Ascending aorta (tissue), 2 donors: ENCODE measurements around the gene CYP2C8. TPM values are rescaled to one million over a fixed set of nuclear protein-coding genes. Genes with fewer than 3 reads are reported as not detected.

ENCODE experiments used
- DNase-seq, 2 donors: peaks; one replicate each; pipeline ENCODE4 v3.0.0-alpha.2; 2019; ENCODE audit warnings: low spot score in 2 of 2
- H3K27ac ChIP-seq, 2 donors: fragments of 200-600 bp; sonication (generic); one replicate each; pipeline ENCODE4 v1.5.1; 2016 to 2017; ENCODE audit warnings: mild to moderate bottlenecking in 1 of 2
- H3K27me3 ChIP-seq: fragments of 200-600 bp; sonication (generic); one replicate; pipeline ENCODE4 v1.5.1; 2017
- H3K36me3 ChIP-seq, 2 donors: fragments of 200-600 bp; sonication (generic); one replicate each; pipeline ENCODE4 v1.5.1; 2016
- H3K4me1 ChIP-seq, 2 donors: fragments of 200-600 bp; sonication (generic); one replicate each; pipeline ENCODE4 v1.5.1; 2016 to 2017; ENCODE audit warnings: mild to moderate bottlenecking in 1 of 2
- H3K4me3 ChIP-seq, 2 donors: fragments of 200-600 bp; sonication (generic); one replicate each; pipeline ENCODE4 v1.5.1; 2016 to 2017; ENCODE audit warnings: mild to moderate bottlenecking in 1 of 2
- H3K9me3 ChIP-seq, 2 donors: fragments of 200-600 bp; sonication (generic); one replicate each; pipeline ENCODE4 v1.5.1; 2016
- intact Hi-C: fragments of 100-400 bp; cut with DNase I; formaldehyde crosslinking; loops from one replicate; pipeline ENCODE4 v1.15.1; 2023
- total RNA-seq: library from RNA; depleted of rRNA; stranded (reverse); fragments of >200 nt; gene quantifications from one replicate; pipeline ENCODE4 v1.1.0, GENCODE V29; 2016
- TF ChIP-seq, protein P1 (sequence below), 3 experiments: fragments of 200-600 bp in 2 of 3; fragments of 450-650 bp in 1 of 3; sonication (generic) in 2 of 3; IDR thresholded peaks; one replicate each; pipeline ENCODE4 v1.5.1; 2016 to 2019; ENCODE audit warnings: antibody characterized with exemption in 3 of 3, mild to moderate bottlenecking in 1 of 3, moderate library complexity in 1 of 3

Gene CYP2C8
- total RNA-seq, 1 donor from 2014 or later, result not detected

DNA sequence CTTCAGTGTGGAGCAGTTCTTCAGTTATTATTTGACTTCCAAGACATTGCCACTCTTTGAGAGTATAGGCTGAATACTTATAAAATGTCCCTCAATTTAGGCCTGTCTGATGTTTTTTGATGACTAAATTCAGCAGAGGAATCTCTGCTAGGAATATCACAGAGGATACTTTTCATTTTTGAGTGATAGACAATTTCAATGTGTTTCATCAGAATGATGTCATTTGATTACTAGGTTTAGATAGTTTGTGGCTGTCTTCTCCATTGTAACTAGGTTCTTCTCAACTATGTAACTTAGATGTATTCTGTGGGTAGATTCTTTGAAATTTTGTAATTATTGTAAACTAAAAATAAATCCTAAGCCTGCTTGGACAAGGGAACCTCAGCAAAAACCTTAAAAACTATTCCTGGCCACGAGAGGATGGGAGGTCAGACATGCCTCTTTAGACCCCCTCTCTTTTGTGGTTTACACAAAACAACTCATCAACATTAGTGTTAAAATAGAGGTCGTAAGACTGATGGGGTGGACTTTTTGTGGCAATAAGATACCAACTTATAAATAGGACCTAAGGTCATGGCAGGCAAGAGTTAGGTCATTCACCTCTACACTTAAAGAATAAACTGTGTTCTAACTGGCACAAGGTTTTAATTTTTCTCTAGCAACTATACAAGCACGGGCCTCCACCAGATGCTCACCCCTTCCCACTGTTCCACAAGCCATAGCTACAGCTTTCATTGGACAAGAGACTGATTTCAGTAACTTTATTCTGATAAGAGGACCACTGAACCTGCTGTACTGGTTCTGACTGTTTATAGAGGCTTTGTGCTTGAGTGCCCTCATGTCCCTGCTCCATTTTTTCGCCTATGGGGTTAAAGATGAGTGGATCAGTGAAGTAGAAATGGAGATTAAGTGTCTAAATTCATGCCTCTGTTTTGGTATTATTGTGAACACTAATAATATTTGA, 33.7 kb downstream of the CYP2C8 start:
- DNase-seq, result no peak
- Histone ChIP-seq H3K9me3 (no peaks in the 10 kb centered on the region), H3K4me3 (no peak overlapping the region), H3K36me3 (no peaks in the 10 kb centered on the region), H3K27me3 (no peaks in the 10 kb centered on the region), H3K27ac (no peak overlapping the region), H3K4me1 (no peaks in the 10 kb centered on the region)
- TF ChIP-seq, protein P1, sequence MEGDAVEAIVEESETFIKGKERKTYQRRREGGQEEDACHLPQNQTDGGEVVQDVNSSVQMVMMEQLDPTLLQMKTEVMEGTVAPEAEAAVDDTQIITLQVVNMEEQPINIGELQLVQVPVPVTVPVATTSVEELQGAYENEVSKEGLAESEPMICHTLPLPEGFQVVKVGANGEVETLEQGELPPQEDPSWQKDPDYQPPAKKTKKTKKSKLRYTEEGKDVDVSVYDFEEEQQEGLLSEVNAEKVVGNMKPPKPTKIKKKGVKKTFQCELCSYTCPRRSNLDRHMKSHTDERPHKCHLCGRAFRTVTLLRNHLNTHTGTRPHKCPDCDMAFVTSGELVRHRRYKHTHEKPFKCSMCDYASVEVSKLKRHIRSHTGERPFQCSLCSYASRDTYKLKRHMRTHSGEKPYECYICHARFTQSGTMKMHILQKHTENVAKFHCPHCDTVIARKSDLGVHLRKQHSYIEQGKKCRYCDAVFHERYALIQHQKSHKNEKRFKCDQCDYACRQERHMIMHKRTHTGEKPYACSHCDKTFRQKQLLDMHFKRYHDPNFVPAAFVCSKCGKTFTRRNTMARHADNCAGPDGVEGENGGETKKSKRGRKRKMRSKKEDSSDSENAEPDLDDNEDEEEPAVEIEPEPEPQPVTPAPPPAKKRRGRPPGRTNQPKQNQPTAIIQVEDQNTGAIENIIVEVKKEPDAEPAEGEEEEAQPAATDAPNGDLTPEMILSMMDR (IDR thresholded peaks at IDR 0.05), result no peak
- intact Hi-C loops, result no loop called here

DNA sequence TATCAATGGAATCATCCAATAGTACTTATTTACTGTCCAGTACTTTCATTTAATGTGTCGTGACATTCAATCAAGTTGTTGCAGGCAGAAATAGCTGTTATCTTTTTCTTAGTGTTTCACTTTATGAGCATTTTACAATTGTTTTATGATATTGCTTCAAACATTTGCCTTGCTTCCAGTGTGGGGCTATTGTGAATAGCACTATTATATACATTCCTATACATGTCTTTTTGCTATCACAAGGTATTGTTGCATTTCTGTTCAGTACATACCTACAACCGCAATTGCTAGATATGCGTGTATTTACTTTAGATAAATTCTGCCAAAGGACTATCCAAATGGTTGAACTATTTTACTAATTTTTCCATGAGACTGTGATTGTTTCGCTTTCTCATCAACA, 34.9 kb downstream of the CYP2C8 start:
- intact Hi-C loops, result no loop called here
- H3K4me3 ChIP-seq, result no peak overlapping the region
- no peaks in the 10 kb centered on the region for H3K36me3 ChIP-seq
- TF ChIP-seq, protein P1 (IDR thresholded peaks at IDR 0.05), result no peak
- no peaks in the 10 kb centered on the region for H3K27me3 ChIP-seq
- no peak overlapping the region for H3K27ac ChIP-seq
- no peak for DNase-seq
- no peaks in the 10 kb centered on the region for H3K4me1 ChIP-seq
- H3K9me3 ChIP-seq, result no peaks in the 10 kb centered on the region

DNA sequence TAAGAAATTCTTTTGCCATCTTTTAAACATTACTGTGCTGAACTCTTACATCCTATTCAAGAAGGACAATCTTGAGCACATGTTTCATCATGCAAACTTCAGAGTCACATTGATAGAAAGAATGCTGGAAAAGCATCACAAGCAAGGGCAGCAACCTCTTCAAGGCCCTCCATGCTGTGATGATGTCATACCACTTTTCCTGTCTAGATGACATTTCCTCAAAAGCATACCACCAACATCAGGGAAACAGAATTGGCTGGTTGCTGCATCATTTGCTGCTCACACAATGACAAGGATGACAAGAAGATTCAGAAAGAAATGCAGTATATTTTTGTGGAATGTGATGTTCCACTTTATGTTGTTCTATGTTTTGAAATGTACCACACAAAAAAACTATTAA, 37.6 kb downstream of the CYP2C8 start:
- no peaks in the 10 kb centered on the region for H3K9me3 ChIP-seq
- no peaks in the 10 kb centered on the region for H3K27me3 ChIP-seq
- H3K4me1 ChIP-seq, result no peaks in the 10 kb centered on the region
- no peak overlapping the region for H3K27ac ChIP-seq
- intact Hi-C loops, result no loop called here
- no peaks in the 10 kb centered on the region for H3K36me3 ChIP-seq
- no peak for DNase-seq
- TF ChIP-seq, protein P1 (IDR thresholded peaks at IDR 0.05), result no peak
- no peak overlapping the region for H3K4me3 ChIP-seq

DNA sequence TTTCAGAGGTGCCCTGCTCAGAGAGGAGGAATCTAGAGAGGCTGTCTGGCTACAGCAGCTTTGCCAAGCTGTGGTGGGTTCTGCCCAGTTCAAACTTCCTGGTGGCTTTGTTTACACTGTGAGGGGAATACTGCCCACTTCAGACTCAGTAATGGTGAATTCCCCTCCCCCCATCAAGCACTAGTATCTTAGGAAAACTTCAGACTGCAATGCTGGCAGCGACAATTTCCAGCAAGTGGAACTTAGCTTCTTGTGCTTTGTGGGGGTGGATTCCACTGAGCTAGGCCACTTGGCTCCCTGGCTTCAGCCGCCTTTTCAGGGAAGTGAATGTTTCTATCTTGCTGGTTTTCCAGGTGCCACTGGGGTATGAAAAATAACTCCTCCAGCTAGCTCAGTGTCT, 42.8 kb downstream of the CYP2C8 start:
- Histone ChIP-seq H3K4me1 (no peaks in the 10 kb centered on the region), H3K4me3 (no peak overlapping the region), H3K27ac (no peak overlapping the region), H3K36me3 (no peaks in the 10 kb centered on the region), H3K27me3 (no peaks in the 10 kb centered on the region), H3K9me3 (no peaks in the 10 kb centered on the region)
- intact Hi-C loops, result no loop called here
- TF ChIP-seq, protein P1 (IDR thresholded peaks at IDR 0.05), result no peak
- no peak for DNase-seq

DNA sequence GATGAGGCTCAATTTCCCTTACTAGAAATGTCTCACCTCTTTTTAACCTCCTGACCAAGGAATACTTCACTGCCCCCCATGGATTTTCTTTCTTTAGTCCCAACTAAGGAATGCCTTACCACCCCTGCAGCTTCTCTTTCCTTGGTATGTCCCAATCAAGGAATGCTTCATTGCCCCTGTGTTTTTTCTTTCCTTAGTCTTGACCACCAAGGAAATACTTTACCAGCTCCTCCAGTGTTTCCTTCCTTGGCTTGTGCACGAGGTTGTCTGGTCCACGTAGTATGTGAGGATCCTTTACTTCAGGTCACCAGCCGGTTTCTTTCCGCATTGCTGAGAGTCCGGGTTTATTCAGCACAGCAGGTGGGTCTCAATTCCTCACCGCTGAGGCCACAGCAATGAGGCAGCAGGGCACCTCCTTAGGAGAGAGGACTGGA, 71.5 kb downstream of the CYP2C8 start:
- no peaks in the 10 kb centered on the region for H3K4me1 ChIP-seq
- intact Hi-C loops, result no loop called here
- no peaks in the 10 kb centered on the region for H3K27me3 ChIP-seq
- H3K27ac ChIP-seq, result no peak overlapping the region
- DNase-seq, result no peak
- H3K4me3 ChIP-seq, result no peak overlapping the region
- no peaks in the 10 kb centered on the region for H3K36me3 ChIP-seq
- TF ChIP-seq, protein P1 (IDR thresholded peaks at IDR 0.05), result no peak
- no peaks in the 10 kb centered on the region for H3K9me3 ChIP-seq
